Endothelial cell of umbilical vein (primary cell): Measurements from ENCODE around the gene ISM2. TPM values are rescaled to one million over a fixed set of nuclear protein-coding genes. Genes with fewer than 3 reads are reported as not detected.

Source experiments
- BruUV-seq: library from RNA; stranded (reverse); fragments of 400-500 nt; replicated peaks from 2 replicates; lab custom pipeline; 2021; lab: Mats Ljungman, UMichigan
- CTCF ChIA-PET: fragments of 300-600, 350-600 bp; sonication (Branson Sonifier 250); formaldehyde crosslinking; loops from one replicate; lab custom pipeline; 2021; ENCODE audit warnings: antibody characterized with exemption, inconsistent platforms; lab: Charles Lee
- POLR2A ChIA-PET: fragments of 300-600, 350-600 bp; sonication (Branson Sonifier 250); formaldehyde crosslinking; loops from one replicate; lab custom pipeline; 2021; ENCODE audit warnings: antibody characterized with exemption, inconsistent platforms; lab: Charles Lee
- DNase-seq: peaks from one replicate; pipeline ENCODE4 v3.0.0-alpha.2; 2011; ENCODE audit warnings: low read depth, low spot score
- FAIRE-seq: peaks from 2 replicates; lab custom pipeline; 2011; peaks lifted over from hg19 to GRCh38; lab: Jason Lieb, UNC
- H2AFZ ChIP-seq: 2 replicates; pipeline ENCODE4 v1.6.0; 2012; ENCODE audit warnings: low read depth, low read length, control low read depth, inconsistent platforms
- H3K27ac ChIP-seq: 2 replicates; pipeline ENCODE4 v1.5.1; 2011; ENCODE audit warnings: low read depth, mild to moderate bottlenecking, control low read depth, low read length, moderate library complexity; ENCODE audit not compliant: insufficient read depth
- H3K27me3 ChIP-seq, 2 experiments: 2 replicates each; pipeline versions ENCODE4 v1.6.0 to v1.6.1; 2011; ENCODE audit warnings: low read length in 2 of 2, mixed read lengths in 1 of 2; ENCODE audit not compliant: control insufficient read depth in 2 of 2, insufficient read depth in 2 of 2
- H3K36me3 ChIP-seq, 2 experiments: 2 replicates in 1 of 2; 3 replicates in 1 of 2; pipeline ENCODE4 v1.5.1; 2011; ENCODE audit warnings: low read length in 2 of 2, mild to moderate bottlenecking in 1 of 2, moderate library complexity in 1 of 2; ENCODE audit not compliant: control insufficient read depth in 2 of 2, insufficient read depth in 2 of 2; ENCODE audit errors: extremely low read depth in 1 of 2
- H3K4me1 ChIP-seq: 3 replicates; pipeline ENCODE4 v1.5.1; 2011; ENCODE audit warnings: mild to moderate bottlenecking, low read length; ENCODE audit not compliant: control insufficient read depth, insufficient read depth; ENCODE audit errors: extremely low read depth
- H3K4me2 ChIP-seq: 2 replicates; pipeline ENCODE4 v1.6.1; 2011; ENCODE audit warnings: low read length, control low read depth, mixed read lengths; ENCODE audit not compliant: insufficient read depth
- H3K4me3 ChIP-seq, 3 experiments: fragments of 200-600 bp in 1 of 3; sonication (generic), shearing (Covaris generic) in 1 of 3; replicated peaks in 1 of 3; 2 replicates each; pipeline ENCODE4 v1.5.1; 2011 to 2016; ENCODE audit warnings: control low read depth in 3 of 3, low read length in 3 of 3, mild to moderate bottlenecking in 2 of 3, inconsistent platforms in 1 of 3, low read depth in 1 of 3, moderate library complexity in 1 of 3; ENCODE audit not compliant: insufficient read depth in 1 of 3
- H3K79me2 ChIP-seq: 2 replicates; pipeline ENCODE4 v1.6.0; 2012; ENCODE audit warnings: low read length, inconsistent platforms; ENCODE audit not compliant: control insufficient read depth, insufficient read depth
- H3K9ac ChIP-seq: replicated peaks from 2 replicates; pipeline ENCODE3; 2011; ENCODE audit warnings: low read length, control low read depth; ENCODE audit not compliant: insufficient read depth; ENCODE audit errors: extremely low read depth
- H3K9me1 ChIP-seq: replicated peaks from 3 replicates; pipeline ENCODE4 v1.6.0; 2011; ENCODE audit warnings: mild to moderate bottlenecking, low read length; ENCODE audit not compliant: control insufficient read depth, insufficient read depth; ENCODE audit errors: extremely low read depth
- H3K9me3 ChIP-seq: replicated peaks from 2 replicates; pipeline ENCODE4 v1.5.1; 2012; ENCODE audit warnings: low read length, inconsistent platforms; ENCODE audit not compliant: control insufficient read depth, insufficient read depth
- H4K20me1 ChIP-seq: replicated peaks from 2 replicates; pipeline ENCODE3; 2011; ENCODE audit warnings: mild to moderate bottlenecking, low read length; ENCODE audit not compliant: control insufficient read depth, insufficient read depth; ENCODE audit errors: extremely low read depth
- CTCF ChIP-seq, 2 donors: IDR thresholded peaks; 1 replicate in 1 of 2; 2 replicates in 1 of 2; pipeline ENCODE4 v1.5.1; 2011; ENCODE audit warnings: low read length in 2 of 2, mild to moderate bottlenecking in 2 of 2, moderate library complexity in 2 of 2, control low read depth in 1 of 2, inconsistent platforms in 1 of 2, low read depth in 1 of 2; ENCODE audit not compliant: insufficient read depth in 1 of 2; ENCODE audit errors: extremely low read depth in 1 of 2
- EZH2 ChIP-seq: IDR thresholded peaks from 2 replicates; pipeline ENCODE4 v1.6.1; 2012; ENCODE audit warnings: borderline replicate concordance, low read depth, mild to moderate bottlenecking, moderate library complexity, low read length, inconsistent platforms; ENCODE audit not compliant: severe bottlenecking
- FOS ChIP-seq: IDR thresholded peaks from 2 replicates; pipeline ENCODE4 v1.6.1; 2011; ENCODE audit warnings: mild to moderate bottlenecking, low read length, moderate library complexity, borderline replicate concordance; ENCODE audit not compliant: insufficient read depth
- GATA2 ChIP-seq: IDR thresholded peaks from 2 replicates; pipeline ENCODE4 v1.7.0; 2011; ENCODE audit warnings: low read depth, mild to moderate bottlenecking, moderate library complexity, mixed read lengths, low read length; ENCODE audit not compliant: insufficient read length, insufficient read depth
- JUN ChIP-seq: IDR thresholded peaks from 2 replicates; pipeline ENCODE4 v1.6.1; 2011; ENCODE audit warnings: borderline replicate concordance, low read depth; ENCODE audit not compliant: insufficient read length, insufficient read depth
- MAX ChIP-seq: IDR thresholded peaks from 2 replicates; pipeline ENCODE4 v1.6.1; 2011; ENCODE audit not compliant: insufficient read depth, insufficient read length
- MYC ChIP-seq: IDR thresholded peaks from one replicate; pipeline ENCODE4 v1.6.1; 2011; ENCODE audit warnings: mild to moderate bottlenecking, low read depth, low read length
- POLR2A ChIP-seq: IDR thresholded peaks from 2 replicates; pipeline ENCODE4 v1.6.1; 2012; ENCODE audit warnings: low read depth, mild to moderate bottlenecking, control low read depth, low read length
- POLR2AphosphoS5 ChIP-seq: IDR thresholded peaks from 2 replicates; pipeline ENCODE4 v1.6.1; 2012; ENCODE audit warnings: low read depth, mild to moderate bottlenecking, control low read depth, low read length, moderate library complexity; ENCODE audit not compliant: insufficient read depth
- dilution Hi-C: fragments of 300-500 bp; cut with MboI; formaldehyde crosslinking; loops from one replicate; pipeline ENCODE4 v1.15.0; 2019; ENCODE audit warnings: low sequenced_read_pairs; ENCODE audit not compliant: extremely low pct_ligation_motif_present
- intact Hi-C: fragments of 100-400 bp; cut with micrococcal nuclease; formaldehyde crosslinking; loops from one replicate; pipeline ENCODE4 v1.10.0; 2022
- polyA plus RNA-seq, 4 experiments: library from polyadenylated mRNA; depleted of rRNA in 3 of 4; stranded (reverse) in 3 of 4; unstranded in 1 of 4; fragments of >200 nt; gene quantifications; 2 replicates each; pipeline versions ENCODE4 v1.2.1 to v1.2.3, GENCODE V29; 2011 to 2012; ENCODE audit warnings: missing spikeins in 1 of 4
- total RNA-seq: library from RNA; stranded (reverse); gene quantifications from 2 replicates; pipeline ENCODE4 v1.2.3, GENCODE V29; 2021

Gene ISM2
- total and polyA plus RNA-seq, 2 donors (not counting 3 experiments of a cell fraction or from before 2014, with no cell fraction given): not detected

DNA sequence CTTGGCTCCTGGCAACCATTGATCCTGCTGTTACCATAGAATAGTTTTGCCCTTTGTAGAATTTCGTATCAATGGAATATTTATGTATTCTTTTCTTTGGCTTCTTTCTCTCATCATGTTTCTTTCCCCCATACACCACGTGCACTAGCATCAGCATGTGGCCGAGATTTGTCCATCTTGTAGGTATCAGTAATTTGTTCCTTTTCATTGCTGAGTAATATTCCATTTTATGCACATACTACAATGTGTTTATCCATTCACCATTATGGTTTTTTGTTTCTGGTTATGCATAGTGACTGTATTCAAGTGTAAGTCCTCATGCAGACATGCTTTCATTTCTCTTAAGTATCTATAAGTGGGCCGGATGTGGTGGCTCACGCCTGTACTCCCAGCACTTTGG lies 4.5 kb upstream of the ISM2 start:
- no peak for FAIRE-seq
- intact Hi-C loops: no loop called here
- H3K4me2 ChIP-seq: no peak overlapping the region

More for the DNA sequence above, 4.5 kb upstream of the ISM2 start:
- BruUV-seq: no TSS peak
- CTCF ChIA-PET: no interaction called here
- no peak overlapping the region for H3K27ac ChIP-seq
- no peak for TF ChIP-seq FOS
- TF ChIP-seq JUN: no peak
- TF ChIP-seq GATA2: no peak
- no peak for TF ChIP-seq POLR2AphosphoS5
- TF ChIP-seq MAX: no peak
- no peak for TF ChIP-seq MYC
- no peak for TF ChIP-seq POLR2A
- no peak for TF ChIP-seq CTCF (IDR thresholded peaks at IDR 0.05; ENCODE audit: extremely low read depth in 1 of 2, insufficient read depth in 1 of 2, low read depth in 1 of 2, low read length in 2 of 2)
- no peak for TF ChIP-seq EZH2
- no peak for DNase-seq
- peaks cover 13 to 22% of the 10 kb centered on the region in 2 experiments for H3K27me3 ChIP-seq
- POLR2A ChIA-PET: interaction anchor here (0.7 kb wide), 1 partner anchor 419 kb away, joined by 4 read pairs; no protein-coding TSS in a partner anchor
- H3K9me1 ChIP-seq: no peaks in the 10 kb centered on the region
- H2AFZ ChIP-seq: no peak overlapping the region
- peaks cover 5% of the 10 kb centered on the region for H3K4me1 ChIP-seq
- dilution Hi-C loops: no loop called here
- peaks cover 0 to 9% of the 10 kb centered on the region in 2 experiments for H3K36me3 ChIP-seq
- no peaks in the 10 kb centered on the region for H3K9me3 ChIP-seq
- no peaks in the 10 kb centered on the region for H4K20me1 ChIP-seq
- H3K4me3 ChIP-seq: no peak overlapping the region
- no peak overlapping the region for H3K9ac ChIP-seq
- no peaks in the 10 kb centered on the region for H3K79me2 ChIP-seq
